LNCAP (cell line): Measurements from ENCODE around the gene MTERF4.

Experiments used
- CTCF ChIP-seq: fragments of 450-650 bp; IDR thresholded peaks from 2 replicates; pipeline ENCODE4 v1.5.1; 2017; ENCODE audit warnings: mild to moderate bottlenecking

Gene MTERF4

DNA sequence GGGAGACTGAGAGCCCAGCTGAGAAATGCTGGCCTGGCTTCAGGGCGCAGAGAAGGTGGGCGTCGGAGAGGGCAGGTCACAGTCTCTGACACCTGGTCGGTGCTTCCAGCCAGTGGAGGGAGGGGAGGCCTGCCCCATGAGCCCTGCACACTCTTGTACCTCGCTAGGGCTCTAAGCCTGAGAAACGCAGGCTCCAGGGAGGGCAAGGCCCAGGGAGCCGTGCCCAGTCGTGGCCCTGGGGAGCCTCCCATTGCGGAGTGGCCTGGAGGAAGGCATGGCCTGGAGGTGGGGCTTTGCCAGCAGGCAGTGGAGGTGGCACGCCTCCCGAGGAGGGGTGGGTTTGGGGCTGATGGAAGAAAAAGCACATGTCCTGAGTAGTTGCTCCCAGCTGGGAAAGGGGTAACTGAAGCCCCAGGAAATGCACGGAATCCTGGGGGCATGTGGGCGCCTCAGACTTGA lies 39.0 kb downstream of the MTERF4 start:
- no peak for TF ChIP-seq CTCF

- TF ChIP-seq CTCF = no peak
Measured at GRCh38 chr2:241062389-241063092, 39.5 kb downstream of the MTERF4 start.

DNA sequence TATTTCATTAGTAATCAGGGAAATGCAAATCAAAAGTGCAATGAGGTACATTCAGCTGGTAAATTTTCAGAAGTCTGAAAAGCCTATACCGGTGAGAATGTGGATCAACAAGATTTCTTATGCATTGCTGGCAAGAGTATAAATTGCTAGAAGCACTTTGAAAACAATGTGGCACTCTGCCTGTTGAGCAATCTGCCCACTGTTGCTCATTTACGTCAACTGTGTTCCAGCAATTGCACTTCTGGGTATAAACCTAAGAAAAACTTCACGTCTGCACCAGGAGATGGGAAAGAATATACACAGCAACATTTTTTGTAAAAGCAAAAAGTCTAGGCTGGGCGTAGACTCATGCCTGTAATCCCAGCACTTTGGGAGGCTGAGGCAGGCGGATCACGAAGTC lies 40.8 kb downstream of the MTERF4 start:
- no peak for TF ChIP-seq CTCF

GRCh38 chr2:241053576-241054251 lies 48.4 kb downstream of the MTERF4 start:
- TF ChIP-seq CTCF = no peak

DNA sequence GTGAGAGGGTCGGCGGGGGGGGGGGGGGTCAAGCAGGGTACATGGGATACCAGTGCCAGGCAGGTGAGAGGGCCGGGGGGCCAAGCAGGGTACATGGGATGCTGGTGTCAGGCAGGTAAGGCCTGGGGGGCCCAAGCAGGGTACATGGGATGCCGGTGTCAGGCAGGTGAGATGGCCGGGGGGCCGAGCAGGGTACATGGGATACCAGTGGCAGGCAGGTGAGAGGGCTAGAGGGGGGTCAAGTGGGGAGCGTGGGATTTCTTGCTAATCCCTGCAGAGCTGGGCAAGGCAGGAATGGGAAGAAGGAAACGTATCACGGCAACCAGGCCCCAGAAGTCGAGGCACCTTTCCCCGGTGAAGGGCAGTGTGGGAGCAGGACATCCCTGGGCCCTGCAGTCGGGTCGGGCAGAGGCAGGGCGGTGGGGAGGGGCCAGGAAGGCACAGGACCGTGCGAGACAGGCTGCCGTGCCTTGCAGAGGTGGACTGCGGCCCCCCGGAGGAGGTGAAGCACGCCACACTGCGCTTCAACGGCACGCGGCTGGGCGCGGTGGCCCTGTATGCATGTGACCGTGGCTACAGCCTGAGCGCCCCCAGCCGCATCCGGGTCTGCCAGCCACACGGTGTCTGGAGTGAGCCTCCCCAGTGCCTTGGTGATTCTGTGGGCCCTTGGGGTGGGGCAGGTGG lies 49.3 kb downstream of the MTERF4 start:
- no peak for TF ChIP-seq CTCF

DNA sequence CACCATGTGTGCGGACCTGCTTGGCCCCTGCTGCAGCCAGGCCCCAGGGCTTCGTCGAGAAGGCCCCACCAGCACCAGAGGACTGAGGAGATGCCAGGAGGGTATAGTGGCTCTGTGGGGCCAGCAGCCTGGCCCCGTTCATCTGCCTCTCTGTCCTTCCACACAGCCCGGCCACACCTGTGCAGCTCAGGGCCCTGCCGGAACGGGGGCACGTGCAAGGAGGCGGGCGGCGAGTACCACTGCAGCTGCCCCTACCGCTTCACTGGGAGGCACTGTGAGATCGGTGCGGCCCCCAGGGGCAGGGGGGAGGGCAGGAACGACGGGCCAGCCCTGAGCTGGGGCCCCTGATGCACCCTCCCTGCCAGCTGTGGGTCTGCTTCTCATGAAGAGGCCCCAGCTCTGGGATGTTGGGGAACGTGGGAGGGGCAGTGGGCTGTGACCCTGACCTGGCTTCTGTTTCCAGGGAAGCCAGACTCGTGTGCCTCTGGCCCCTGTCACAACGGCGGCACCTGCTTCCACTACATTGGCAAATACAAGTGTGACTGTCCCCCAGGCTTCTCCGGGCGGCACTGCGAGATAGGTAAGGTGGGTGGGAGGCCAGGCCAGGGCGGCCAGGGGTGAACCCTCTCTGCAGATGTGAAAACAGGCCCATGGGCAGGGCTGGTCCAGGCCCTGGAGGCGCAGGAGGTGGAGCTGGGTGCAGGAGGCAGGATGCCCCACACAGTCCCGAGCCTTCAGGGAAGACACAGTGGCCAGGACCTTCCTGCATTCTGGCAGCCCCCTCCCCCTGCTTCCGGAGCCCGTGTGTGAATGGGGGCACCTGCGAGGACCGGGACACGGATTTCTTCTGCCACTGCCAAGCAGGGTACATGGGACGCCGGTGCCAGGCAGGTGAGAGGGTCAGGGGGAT lies 50.3 kb downstream of the MTERF4 start:
- TF ChIP-seq CTCF = no peak
